Transverse colon (tissue), 4 donors: ENCODE results near the gene HLA-G. TPM values are rescaled to one million over a fixed set of nuclear protein-coding genes. Genes with fewer than 3 reads are reported as not detected.

Experiments used
- DNase-seq: peaks from one replicate; pipeline ENCODE4 v3.0.0-alpha.2; 2019
- H3K27ac ChIP-seq, 4 donors: fragments of 200-600 bp; sonication (generic); 2 replicates each; pipeline ENCODE4 v1.5.1; 2016 to 2018; ENCODE audit warnings: inconsistent platforms in 4 of 4
- H3K27me3 ChIP-seq: fragments of 200-600 bp; sonication (generic); 2 replicates; pipeline ENCODE4 v1.5.1; 2017; ENCODE audit warnings: inconsistent platforms
- H3K36me3 ChIP-seq, 4 donors: fragments of 200-600 bp; sonication (generic); 2 replicates each; pipeline ENCODE4 v1.5.1; 2017 to 2019; ENCODE audit warnings: inconsistent platforms in 4 of 4
- H3K4me1 ChIP-seq, 4 donors: fragments of 200-600 bp; sonication (generic); 2 replicates each; pipeline ENCODE4 v1.5.1; 2017 to 2020; ENCODE audit warnings: inconsistent platforms in 4 of 4
- H3K4me3 ChIP-seq, 4 donors: fragments of 200-600 bp; sonication (generic); 1 replicate in 1 of 4; 2 replicates in 3 of 4; pipeline versions ENCODE4 v1.5.1 to v1.6.1; 2017 to 2019; ENCODE audit warnings: inconsistent platforms in 4 of 4
- H3K9me3 ChIP-seq, 2 donors: fragments of 200-600 bp; sonication (generic); 2 replicates each; pipeline ENCODE4 v1.5.1; 2017 to 2019; ENCODE audit warnings: inconsistent platforms in 2 of 2
- EP300 ChIP-seq: sonication (generic); formaldehyde crosslinking; IDR thresholded peaks from one replicate; pipeline ENCODE4 v1.6.1; 2017; ENCODE audit warnings: antibody characterized with exemption, low read depth
- POLR2A ChIP-seq: fragments of 450-650 bp; IDR thresholded peaks from one replicate; pipeline ENCODE4 v1.6.1; 2016; ENCODE audit warnings: antibody characterized with exemption, mild to moderate bottlenecking, moderate library complexity
- POLR2AphosphoS5 ChIP-seq, 3 donors: sonication (generic); formaldehyde crosslinking; IDR thresholded peaks; one replicate each; pipeline ENCODE4 v1.6.1; 2016; ENCODE audit warnings: antibody characterized with exemption in 3 of 3
- WGBS, 2 donors: methylation state at CpG; one replicate each; pipeline ENCODE4 v1.1.5; 2018; ENCODE audit warnings: low coverage in 1 of 2; 5-methylcytosine and 5-hydroxymethylcytosine counted together
- in situ Hi-C, 4 donors: fragments of 200-750 bp; cut with MboI; loops; one replicate each; pipeline versions ENCODE4 v1.15.0 to v1.15.1; 2017; ENCODE audit warnings: low sequenced_read_pairs in 3 of 4, low pct_ligation_motif_present in 1 of 4, low pct_unique_long_range_greater_than_20kb in 1 of 4
- intact Hi-C: fragments of 100-400 bp; cut with DNase I; formaldehyde crosslinking; loops from one replicate; pipeline ENCODE4 v1.15.1; 2023; ENCODE audit warnings: low total_unique reads
- total RNA-seq, 4 donors: library from RNA; depleted of rRNA; stranded (reverse); fragments of >200 nt; gene quantifications; one replicate each; pipeline ENCODE4 v1.1.0, GENCODE V29; 2016
- TF ChIP-seq, protein P1 (sequence below), 5 experiments: fragments of 200-600 bp in 3 of 5; fragments of 450-650 bp in 2 of 5; sonication (generic) in 3 of 5; IDR thresholded peaks; 1 replicate in 2 of 5; 2 replicates in 3 of 5; pipeline ENCODE4 v1.5.1; 2016 to 2017; ENCODE audit warnings: antibody characterized with exemption in 5 of 5, inconsistent platforms in 3 of 5, mild to moderate bottlenecking in 2 of 5, moderate library complexity in 1 of 5

Gene HLA-G
- total RNA-seq, 4 donors from 2014 or later: not detected

DNA sequence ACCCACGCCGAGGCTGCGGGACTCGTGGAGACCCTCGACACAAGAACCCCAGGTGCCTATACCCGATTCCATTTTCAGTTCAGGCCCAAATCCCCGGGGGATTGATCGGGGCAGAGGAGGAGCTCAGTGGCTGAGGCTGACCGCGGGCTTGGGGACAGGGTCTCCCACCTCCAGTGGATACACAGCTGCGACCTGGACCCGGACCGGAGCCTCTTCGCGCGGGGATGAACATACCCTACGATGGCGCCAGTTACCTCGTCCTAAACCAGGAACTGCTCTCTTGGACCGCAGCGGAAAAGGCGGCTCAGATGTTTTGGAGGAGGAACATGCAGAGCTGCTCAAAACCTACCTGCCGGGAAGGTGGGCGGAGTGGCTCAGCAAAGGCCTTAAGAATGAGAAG, 27.4 kb upstream of the HLA-G start:
- Histone ChIP-seq H3K9me3 (no peaks in the 10 kb centered on the region), H3K27ac (no peak overlapping the region), H3K27me3 (peaks cover 23% of the 10 kb centered on the region), H3K4me1 (no peaks in the 10 kb centered on the region), H3K4me3 (no peak overlapping the region), H3K36me3 (no peaks in the 10 kb centered on the region)
- no peak for DNase-seq
- WGBS, 2 donors: 83 to 86% methylated on average over 6 to 18 of the region's 24 CpGs
- TF ChIP-seq, protein P1, sequence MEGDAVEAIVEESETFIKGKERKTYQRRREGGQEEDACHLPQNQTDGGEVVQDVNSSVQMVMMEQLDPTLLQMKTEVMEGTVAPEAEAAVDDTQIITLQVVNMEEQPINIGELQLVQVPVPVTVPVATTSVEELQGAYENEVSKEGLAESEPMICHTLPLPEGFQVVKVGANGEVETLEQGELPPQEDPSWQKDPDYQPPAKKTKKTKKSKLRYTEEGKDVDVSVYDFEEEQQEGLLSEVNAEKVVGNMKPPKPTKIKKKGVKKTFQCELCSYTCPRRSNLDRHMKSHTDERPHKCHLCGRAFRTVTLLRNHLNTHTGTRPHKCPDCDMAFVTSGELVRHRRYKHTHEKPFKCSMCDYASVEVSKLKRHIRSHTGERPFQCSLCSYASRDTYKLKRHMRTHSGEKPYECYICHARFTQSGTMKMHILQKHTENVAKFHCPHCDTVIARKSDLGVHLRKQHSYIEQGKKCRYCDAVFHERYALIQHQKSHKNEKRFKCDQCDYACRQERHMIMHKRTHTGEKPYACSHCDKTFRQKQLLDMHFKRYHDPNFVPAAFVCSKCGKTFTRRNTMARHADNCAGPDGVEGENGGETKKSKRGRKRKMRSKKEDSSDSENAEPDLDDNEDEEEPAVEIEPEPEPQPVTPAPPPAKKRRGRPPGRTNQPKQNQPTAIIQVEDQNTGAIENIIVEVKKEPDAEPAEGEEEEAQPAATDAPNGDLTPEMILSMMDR (IDR thresholded peaks at IDR 0.05): no peak
- TF ChIP-seq EP300: no peak
- no peak for TF ChIP-seq POLR2A
- intact Hi-C loops (no loop called here), in situ Hi-C loops (no loop called here)

DNA sequence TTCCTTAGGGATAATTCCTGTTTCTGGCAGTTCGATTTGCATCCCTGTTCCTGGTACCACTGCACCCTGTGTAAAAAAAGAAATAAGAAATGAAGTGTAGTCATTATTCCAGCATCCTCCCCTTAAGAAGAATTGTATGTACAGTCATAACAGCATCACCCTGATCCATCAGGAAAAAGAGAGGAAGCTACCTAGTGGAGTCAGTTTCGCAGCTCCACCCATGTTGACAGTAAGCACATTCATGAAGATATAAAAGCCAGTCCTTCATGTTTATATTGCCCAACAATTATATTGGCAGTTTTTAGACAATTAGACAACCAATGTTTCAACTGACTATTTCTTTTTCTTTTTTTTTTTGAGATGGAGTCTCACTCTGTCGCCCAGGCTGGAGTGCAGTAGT, 21.2 kb upstream of the HLA-G start:
- H3K9me3 ChIP-seq: no peaks in the 10 kb centered on the region
- TF ChIP-seq POLR2A (no peak), EP300 (no peak), POLR2AphosphoS5 (IDR thresholded peaks at IDR 0.05) (no peak)
- TF ChIP-seq, protein P1 (IDR thresholded peaks at IDR 0.05): no peak
- in situ Hi-C loops: no loop called here
- WGBS, 2 donors: 80 to 87% methylated on average over 2 to 3 of the region's 3 CpGs
- H3K27me3 ChIP-seq: peaks cover 23% of the 10 kb centered on the region
- H3K27ac ChIP-seq: no peak overlapping the region
- H3K36me3 ChIP-seq: no peaks in the 10 kb centered on the region
- intact Hi-C loops: loop anchor here (5.0 kb wide), 1 partner anchor 309 kb away; no protein-coding TSS in a partner anchor
- no peak overlapping the region for H3K4me3 ChIP-seq
- H3K4me1 ChIP-seq: no peaks in the 10 kb centered on the region
- no peak for DNase-seq

DNA sequence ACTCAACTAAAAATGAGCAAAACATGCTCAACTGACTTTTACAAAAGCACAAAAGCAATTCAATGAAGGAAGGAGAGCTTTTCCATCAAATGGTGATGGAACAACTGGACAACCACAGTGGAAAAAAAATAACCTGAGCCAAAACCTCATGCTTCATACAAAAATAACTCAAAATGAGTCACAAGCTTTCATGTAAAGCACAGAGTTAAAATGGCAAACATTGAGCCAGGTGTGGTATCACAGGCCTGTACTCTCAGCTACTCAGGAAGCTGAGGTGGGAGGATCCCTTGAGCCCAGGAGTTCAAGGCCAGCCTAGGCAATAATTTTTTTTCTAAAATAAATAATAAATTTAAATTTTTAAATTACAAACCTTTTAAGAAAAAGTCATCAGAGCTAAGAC, 18.4 kb upstream of the HLA-G start:
- Histone ChIP-seq H3K4me3 (no peak overlapping the region), H3K36me3 (no peaks in the 10 kb centered on the region), H3K9me3 (no peaks in the 10 kb centered on the region), H3K27me3 (peaks cover 17% of the 10 kb centered on the region), H3K27ac (no peak overlapping the region), H3K4me1 (no peaks in the 10 kb centered on the region)
- DNase-seq: no peak
- intact Hi-C loops (loop anchor here (5.0 kb wide), 1 partner anchor 312 kb away; no protein-coding TSS in a partner anchor), in situ Hi-C loops (no loop called here)
- TF ChIP-seq POLR2A: no peak
- TF ChIP-seq, protein P1 (IDR thresholded peaks at IDR 0.05): no peak

DNA sequence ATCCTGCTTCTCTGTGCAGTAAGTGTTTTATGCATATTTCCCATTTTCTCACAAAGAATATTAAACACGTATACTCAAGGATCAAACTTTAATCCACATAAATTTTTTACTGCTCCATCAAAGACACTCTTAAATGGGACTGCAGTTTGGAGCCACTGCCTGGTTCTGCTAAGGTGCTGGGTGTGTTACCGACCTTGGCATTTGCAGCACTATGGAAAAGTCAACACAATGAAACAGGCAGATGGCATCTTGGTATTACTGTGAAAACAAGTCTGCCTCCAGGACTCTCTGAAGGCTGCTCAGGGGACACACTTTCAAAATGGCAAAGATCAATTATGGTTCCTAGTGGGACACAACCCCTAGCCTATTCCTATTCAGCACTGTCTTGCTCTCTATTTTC, 17.3 kb upstream of the HLA-G start:
- H3K36me3 ChIP-seq: no peaks in the 10 kb centered on the region
- H3K9me3 ChIP-seq: no peaks in the 10 kb centered on the region
- no peak for DNase-seq
- intact Hi-C loops: no loop called here
- H3K27ac ChIP-seq: no peak overlapping the region
- no peak for TF ChIP-seq POLR2AphosphoS5 (IDR thresholded peaks at IDR 0.05)
- TF ChIP-seq, protein P1 (IDR thresholded peaks at IDR 0.05): no peak
- no peak for TF ChIP-seq POLR2A
- no peak for TF ChIP-seq EP300
- in situ Hi-C loops: no loop called here
- peaks cover 13% of the 10 kb centered on the region for H3K27me3 ChIP-seq
- H3K4me3 ChIP-seq: no peak overlapping the region
- 48 to 50% methylated on average over 1 to 2 of the region's 2 CpGs for WGBS, 2 donors
- H3K4me1 ChIP-seq: no peaks in the 10 kb centered on the region
